HG03565 (cell line): ENCODE results near the gene BLNK.

Experiments
- ATAC-seq: cut with Tn5 transposase; IDR thresholded peaks from one replicate; pipeline ENCODE4 v1.9.1; 2021; ENCODE audit warnings: mild to moderate bottlenecking, moderate library complexity; ENCODE audit not compliant: unreplicated experiment

The BLNK gene

DNA sequence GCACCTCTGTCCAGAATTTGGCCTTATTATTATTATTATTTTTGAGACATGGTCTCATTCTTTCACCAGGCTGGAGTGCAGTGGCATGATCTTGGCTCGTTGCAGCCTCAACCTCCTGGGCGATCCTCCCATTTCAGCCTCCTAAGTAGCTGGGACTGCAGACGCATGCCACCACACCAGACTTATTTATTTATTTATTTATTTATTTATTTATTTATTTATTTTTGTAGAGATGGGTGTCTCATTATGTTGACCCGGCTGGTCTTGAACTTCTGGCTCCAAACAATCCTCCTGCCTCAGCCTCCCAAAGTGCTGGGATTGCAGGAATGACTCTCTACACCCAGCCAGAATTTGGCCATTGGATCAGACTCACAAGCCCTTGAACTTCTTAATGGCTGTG lies 6.4 kb downstream of the BLNK start:
- no peak for ATAC-seq

DNA sequence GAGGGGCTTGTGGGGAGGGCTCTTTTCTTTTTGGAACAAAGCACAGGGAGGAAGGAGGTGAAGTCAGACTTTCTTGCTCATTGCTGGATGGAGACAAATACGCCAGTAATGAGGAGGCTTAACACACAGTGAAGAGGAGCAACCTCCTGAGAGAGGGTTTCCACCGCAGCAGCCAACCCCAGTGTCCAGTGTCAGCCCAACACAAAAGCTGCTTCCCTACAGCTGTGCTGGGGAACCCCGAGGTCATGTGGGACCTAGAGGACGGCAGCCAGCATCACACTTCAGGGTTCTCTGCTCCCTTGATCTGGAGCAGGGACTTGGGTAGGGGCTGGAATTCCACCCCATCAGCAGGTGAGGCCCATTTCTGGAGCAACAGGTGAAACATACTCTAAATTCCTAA lies 7.7 kb downstream of the BLNK start:
- ATAC-seq, result no peak

DNA sequence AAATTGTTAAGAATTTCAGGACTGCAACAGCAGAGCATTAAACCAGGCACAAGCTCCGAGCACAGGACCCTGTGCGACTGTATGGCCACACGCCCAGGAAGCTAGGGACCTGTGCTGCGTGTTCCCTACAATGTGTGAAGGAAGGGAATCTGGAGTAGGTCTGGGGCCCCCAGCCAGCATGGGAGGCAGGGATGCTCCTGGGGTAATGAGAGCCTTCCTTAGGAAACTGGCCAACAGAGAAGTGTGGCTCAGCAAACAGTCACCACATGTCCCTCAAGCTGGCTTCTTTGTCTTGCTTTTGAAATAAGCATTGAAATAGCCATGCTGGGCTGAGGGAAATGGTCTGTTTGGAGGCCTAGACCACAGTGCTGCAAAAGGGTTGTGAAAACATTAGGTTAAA lies 8.2 kb downstream of the BLNK start:
- ATAC-seq, result no peak

GRCh38 chr10:96261930-96262329 lies 9.4 kb downstream of the BLNK start:
- no peak for ATAC-seq

- ATAC-seq, result no peak
Observed at GRCh38 chr10:96261132-96261531, 10.2 kb downstream of the BLNK start.

GRCh38 chr10:96260014-96260413 lies 11.4 kb downstream of the BLNK start:
- no peak for ATAC-seq

DNA sequence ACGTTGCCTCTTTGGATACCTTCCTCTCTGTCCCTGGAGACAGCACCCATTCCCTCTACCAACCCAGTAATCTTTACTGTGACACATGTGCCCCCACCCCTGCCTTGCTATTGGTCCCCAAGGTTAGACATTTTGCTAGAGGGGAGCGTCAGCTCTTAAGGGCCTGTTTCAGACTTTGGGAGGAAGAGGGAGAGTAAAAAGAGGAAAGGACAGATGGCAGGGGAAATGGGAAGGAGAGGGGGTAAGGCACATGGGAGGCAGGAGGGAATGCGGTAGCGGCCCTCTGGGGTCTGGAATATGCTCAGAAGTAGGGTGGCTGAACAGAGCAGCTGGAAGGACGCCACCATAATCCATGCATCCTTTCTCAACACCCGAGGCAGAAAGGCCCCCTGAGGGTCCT lies 12.2 kb downstream of the BLNK start:
- ATAC-seq, result no peak

GRCh38 chr10:96257944-96258343 lies 13.4 kb downstream of the BLNK start:
- ATAC-seq, result no peak

DNA sequence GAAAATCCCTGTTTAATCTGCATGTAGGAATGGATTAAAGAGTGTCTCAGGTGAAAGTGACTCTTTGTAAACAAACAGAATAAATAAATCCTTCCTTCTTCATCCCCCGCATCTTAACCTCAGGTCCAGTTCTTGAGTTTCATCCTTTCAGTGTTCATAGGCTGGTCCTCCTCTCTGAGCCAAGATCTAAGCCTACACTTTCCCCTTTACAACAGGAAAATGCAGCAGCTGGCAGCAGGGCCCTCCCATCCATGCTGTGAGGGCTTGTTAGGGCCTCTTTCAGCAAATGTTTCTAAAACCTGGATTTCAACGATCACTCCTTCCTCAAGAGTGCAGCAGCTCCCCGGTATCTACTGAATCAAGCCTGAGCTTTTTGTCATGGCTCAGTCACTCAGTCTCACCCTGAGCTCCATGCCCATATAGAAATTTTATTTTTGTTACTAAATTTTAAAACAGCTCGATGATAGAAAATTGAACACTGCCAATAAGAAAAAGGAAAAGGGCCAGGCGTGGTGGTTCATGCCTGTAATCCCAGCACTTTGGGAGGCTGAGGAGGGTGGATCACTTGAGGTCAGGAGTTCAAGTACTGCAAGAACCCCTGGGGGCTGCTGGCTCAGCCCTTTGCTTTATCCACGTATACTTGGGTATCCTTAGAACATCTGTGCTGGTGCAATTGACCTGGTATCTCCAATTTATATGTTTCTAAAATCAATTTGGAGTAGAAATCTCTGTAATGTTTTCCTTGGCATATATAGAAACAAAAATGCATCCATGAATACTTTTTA lies 15.6 kb downstream of the BLNK start:
- ATAC-seq, result no peak

DNA sequence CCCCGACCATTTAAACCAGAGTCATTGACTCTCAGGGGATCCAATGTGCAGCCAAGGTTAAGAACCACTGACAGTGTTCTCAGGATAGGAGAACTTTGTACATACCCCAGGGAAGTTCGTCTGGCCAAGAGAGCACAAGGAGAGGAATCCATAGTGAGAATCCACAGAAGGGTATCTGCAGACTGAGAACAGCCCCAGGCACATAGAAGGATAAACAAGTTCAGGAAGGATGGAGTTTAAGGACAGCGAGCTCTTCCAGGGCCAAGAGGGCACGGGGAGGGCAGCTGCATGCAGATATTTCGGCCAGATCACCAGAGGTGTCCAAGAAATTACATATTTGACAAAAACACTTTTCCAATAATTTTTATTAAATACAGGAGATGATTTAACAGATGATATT lies 16.4 kb downstream of the BLNK start:
- no peak for ATAC-seq

DNA sequence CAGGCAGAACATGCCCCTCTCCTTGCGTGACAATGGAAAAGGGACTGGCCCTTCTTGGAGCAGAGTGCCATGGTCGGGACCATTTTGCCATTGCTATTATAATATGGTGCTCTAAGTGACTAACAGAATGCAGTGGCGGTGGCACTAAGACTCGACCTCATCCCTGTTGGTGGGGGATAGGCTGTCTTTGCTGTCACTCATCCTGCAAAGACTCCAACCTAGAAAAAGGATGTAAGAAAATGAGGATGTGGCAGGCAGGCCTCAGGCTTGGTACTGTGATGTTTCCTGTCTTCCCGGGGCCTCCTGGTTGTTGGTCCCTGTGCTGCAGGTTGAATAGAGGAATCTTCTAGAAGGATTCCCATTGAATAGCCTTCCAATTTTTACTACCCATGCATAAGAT lies 18.6 kb downstream of the BLNK start:
- ATAC-seq, result no peak

DNA sequence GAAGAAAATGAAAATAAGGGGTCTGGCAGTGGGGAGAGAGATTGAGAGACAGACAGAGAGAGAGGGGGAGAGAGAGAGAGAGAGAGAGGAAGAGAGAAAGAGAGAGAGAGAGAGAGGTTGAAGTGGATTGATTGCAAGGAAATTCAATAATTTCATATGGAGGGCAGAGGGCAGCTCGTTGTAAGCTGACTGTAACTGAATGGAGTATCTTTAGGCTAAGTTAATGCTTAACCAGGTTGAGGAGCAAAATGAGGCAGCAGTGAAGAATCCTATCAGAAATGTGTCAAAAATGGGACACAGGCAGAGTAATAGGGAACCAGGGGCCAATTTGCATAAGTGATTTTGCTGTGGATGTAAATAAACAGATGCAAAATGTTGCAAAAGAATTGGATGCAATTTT lies 21.0 kb downstream of the BLNK start:
- no peak for ATAC-seq

GRCh38 chr10:96249264-96249663 lies 22.1 kb downstream of the BLNK start:
- no peak for ATAC-seq

- peak; percentile 93 for ATAC-seq
Observed at GRCh38 chr10:96244354-96244753, 27.0 kb downstream of the BLNK start.

- ATAC-seq, result no peak
Observed at GRCh38 chr10:96243296-96243695, 28.1 kb downstream of the BLNK start.

DNA sequence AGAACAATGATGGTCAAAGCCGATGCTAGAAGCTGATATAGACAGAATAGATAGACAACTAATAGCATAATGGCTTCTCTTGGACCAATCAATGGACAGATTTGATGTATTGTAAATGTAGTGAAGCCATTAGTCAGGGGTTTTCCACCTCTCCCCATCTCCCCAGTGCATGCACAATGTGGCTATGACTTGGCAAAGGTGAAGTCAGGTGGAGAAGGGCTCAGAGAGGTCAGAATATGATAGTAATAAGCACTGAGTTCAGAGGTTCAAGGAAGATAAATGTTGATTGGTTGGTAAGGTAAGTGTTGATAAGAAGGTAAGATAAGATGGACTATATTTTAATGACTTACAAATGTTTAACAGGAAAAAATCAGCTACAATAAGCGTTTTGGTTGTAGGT lies 28.5 kb downstream of the BLNK start:
- no peak for ATAC-seq

GRCh38 chr10:96238646-96239623 lies 32.4 kb downstream of the BLNK start:
- no peak for ATAC-seq

DNA sequence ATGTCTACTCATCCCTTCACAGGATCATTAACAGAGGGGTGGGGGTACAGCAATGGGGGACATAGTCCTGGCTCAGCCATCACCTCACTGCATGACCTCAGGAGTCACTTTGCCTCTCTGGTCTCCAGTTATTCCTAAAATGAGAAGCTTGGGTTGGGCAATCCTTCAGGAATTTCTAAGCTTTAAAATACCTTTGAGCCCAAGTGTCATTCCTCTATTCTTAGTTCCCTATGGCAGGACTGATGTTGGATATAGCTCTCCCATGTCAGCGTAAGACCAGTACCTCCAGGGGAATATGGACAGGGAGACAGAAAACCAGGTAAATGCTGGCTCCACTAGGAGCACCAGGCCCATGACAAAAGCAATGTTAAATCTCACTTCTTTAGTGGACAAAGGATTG lies 34.5 kb downstream of the BLNK start:
- no peak for ATAC-seq

GRCh38 chr10:96236090-96236478 lies 35.3 kb downstream of the BLNK start:
- no peak for ATAC-seq

- ATAC-seq, result no peak
Observed at GRCh38 chr10:96235326-96236089, 35.9 kb downstream of the BLNK start.

DNA sequence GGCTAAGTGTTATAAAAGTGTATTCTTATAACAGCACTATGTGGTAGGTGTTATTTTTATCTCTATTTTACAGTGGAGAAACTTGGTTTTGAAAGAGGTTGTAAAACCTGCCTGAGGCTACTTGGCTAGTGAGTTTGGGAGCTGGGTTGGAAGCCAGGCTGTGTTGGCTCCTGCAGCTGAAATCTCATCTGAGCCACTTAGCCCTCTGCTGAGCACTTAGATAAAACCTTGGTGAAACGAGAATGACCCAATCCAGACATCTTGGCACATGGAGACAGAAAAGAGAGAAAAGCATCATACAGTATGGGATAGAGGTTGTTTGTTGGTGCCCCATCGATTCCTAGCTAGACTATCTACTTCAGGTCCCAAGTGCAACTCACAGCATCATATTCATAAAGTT lies 37.4 kb downstream of the BLNK start:
- ATAC-seq, result no peak
